GM23338 (cell line): ENCODE data around the gene TIMP3. TPM values are rescaled to one million over a fixed set of nuclear protein-coding genes. Genes with fewer than 3 reads are reported as not detected.

ENCODE experiments used
- ATAC-seq: fragments of 200-7000 bp; cut with Tn5 transposase; 3 replicates; pipeline ENCODE4 v1.9.1; 2020
- DNase-seq: peaks from one replicate; pipeline ENCODE4 v3.0.0-alpha.2; 2015; ENCODE audit warnings: low spot score
- H2AFZ ChIP-seq: fragments of 200-600 bp; sonication (generic); 2 replicates; pipeline ENCODE4 v1.8.0; 2016; ENCODE audit warnings: antibody characterized with exemption, mild to moderate bottlenecking, moderate library complexity
- H3F3A ChIP-seq: fragments of 200-600 bp; sonication (generic); replicated peaks from 2 replicates; pipeline ENCODE4 v1.8.0; 2017; ENCODE audit warnings: antibody characterized with exemption, mixed run types, low read depth
- H3K27ac ChIP-seq: fragments of 200-600 bp; sonication (generic); 2 replicates; pipeline ENCODE4 v1.6.1; 2016; ENCODE audit warnings: low read depth
- H3K27me3 ChIP-seq: fragments of 200-600 bp; sonication (generic); 2 replicates; pipeline ENCODE4 v1.8.0; 2016; ENCODE audit warnings: mild to moderate bottlenecking, mixed run types, moderate library complexity; ENCODE audit not compliant: insufficient read depth
- H3K36me3 ChIP-seq: fragments of 200-600 bp; sonication (generic); 2 replicates; pipeline ENCODE4 v1.8.0; 2016; ENCODE audit warnings: mild to moderate bottlenecking; ENCODE audit not compliant: insufficient read depth
- H3K4me1 ChIP-seq: fragments of 200-600 bp; sonication (generic); 2 replicates; pipeline ENCODE4 v1.8.0; 2016; ENCODE audit warnings: mild to moderate bottlenecking, moderate library complexity; ENCODE audit not compliant: insufficient read depth
- H3K4me2 ChIP-seq: fragments of 200-600 bp; sonication (generic); 2 replicates; pipeline ENCODE4 v1.7.1; 2017; ENCODE audit warnings: mixed run types
- H3K4me3 ChIP-seq: fragments of 200-600 bp; sonication (generic); 2 replicates; pipeline ENCODE4 v1.6.1; 2016; ENCODE audit warnings: mixed run types
- H3K79me2 ChIP-seq: fragments of 200-600 bp; sonication (generic); replicated peaks from 2 replicates; pipeline ENCODE4 v1.8.0; 2017; ENCODE audit warnings: mild to moderate bottlenecking; ENCODE audit not compliant: insufficient read depth
- H3K9me2 ChIP-seq: fragments of 200-600 bp; sonication (generic); 2 replicates; pipeline ENCODE4 v1.8.0; 2017; ENCODE audit not compliant: insufficient read depth
- H4K20me1 ChIP-seq: fragments of 200-600 bp; sonication (generic); replicated peaks from 2 replicates; pipeline ENCODE4 v1.8.0; 2017; ENCODE audit warnings: mild to moderate bottlenecking; ENCODE audit not compliant: insufficient read depth
- H3K27ac Mint-ChIP-seq: 2 replicates; pipeline ENCODE4 v1.8.0; 2020; ENCODE audit warnings: inconsistent platforms, mild to moderate bottlenecking, moderate library complexity, mixed read lengths
- H3K27me3 Mint-ChIP-seq: 3 replicates; pipeline ENCODE4 v1.8.0; 2022; ENCODE audit warnings: low read depth, mild to moderate bottlenecking, moderate library complexity, mixed read lengths, inconsistent platforms; ENCODE audit not compliant: insufficient read depth, poor library complexity
- H3K36me3 Mint-ChIP-seq: 3 replicates; pipeline ENCODE4 v1.8.0; 2021; ENCODE audit warnings: low read depth, mild to moderate bottlenecking, inconsistent platforms, moderate library complexity, mixed read lengths
- H3K4me1 Mint-ChIP-seq: 3 replicates; pipeline ENCODE4 v1.8.0; 2020; ENCODE audit warnings: mild to moderate bottlenecking, inconsistent platforms, mixed read lengths
- H3K4me3 Mint-ChIP-seq: 3 replicates; pipeline ENCODE4 v1.8.0; 2021; ENCODE audit warnings: moderate library complexity, mild to moderate bottlenecking, inconsistent platforms, mixed read lengths
- H3K9me3 Mint-ChIP-seq: 3 replicates; pipeline ENCODE4 v1.8.0; 2020; ENCODE audit warnings: moderate library complexity, mild to moderate bottlenecking, inconsistent platforms, mixed read lengths
- JUNB ChIP-seq: IDR thresholded peaks from one replicate; pipeline ENCODE4 v1.6.1; 2016; ENCODE audit warnings: antibody characterized with exemption; ENCODE audit not compliant: unreplicated experiment
- NANOG ChIP-seq: IDR thresholded peaks from 2 replicates; pipeline ENCODE4 v1.6.1; 2016; ENCODE audit warnings: antibody characterized with exemption, borderline replicate concordance
- POLR2AphosphoS5 ChIP-seq: IDR thresholded peaks from 2 replicates; pipeline ENCODE4 v1.6.1; 2016; ENCODE audit warnings: antibody characterized with exemption, low read depth
- ZNF331 ChIP-seq: fragments of 250-450 bp; sonication (Bioruptor Pico); IDR thresholded peaks from 2 replicates; pipeline ENCODE4 v1.5.0; 2020; ENCODE audit warnings: low read depth, mild to moderate bottlenecking, moderate library complexity
- polyA plus RNA-seq: library from polyadenylated mRNA; unstranded; fragments of >200 nt; fragmentation: Nextera tagmentation; extraction: Ambion mirVana; gene quantifications from 2 replicates; pipeline ENCODE4 v1.2.1, GENCODE V29; 2016
- total RNA-seq: library from RNA; depleted of rRNA; stranded (reverse); fragments of >200 nt; shearing (Covaris generic); gene quantifications from 2 replicates; pipeline ENCODE4 v1.2.3, GENCODE V29; 2014
- TF ChIP-seq, protein P1 (sequence below): IDR thresholded peaks from one replicate; pipeline ENCODE4 v1.6.1; 2018; ENCODE audit warnings: antibody characterized with exemption; ENCODE audit not compliant: unreplicated experiment
- TF ChIP-seq, protein P2 (sequence below): IDR thresholded peaks from 2 replicates; pipeline ENCODE4 v1.6.1; 2016; ENCODE audit warnings: antibody characterized with exemption
- TF ChIP-seq, protein P3 (sequence below): fragments of 250-450 bp; sonication (Bioruptor Pico); IDR thresholded peaks from 2 replicates; pipeline ENCODE4 v1.5.0; 2020; ENCODE audit warnings: mild to moderate bottlenecking, moderate library complexity

TIMP3 gene
- total and polyA plus RNA-seq, 2 experiments from 2014 or later, result 1.4 to 4.3 TPM

DNA sequence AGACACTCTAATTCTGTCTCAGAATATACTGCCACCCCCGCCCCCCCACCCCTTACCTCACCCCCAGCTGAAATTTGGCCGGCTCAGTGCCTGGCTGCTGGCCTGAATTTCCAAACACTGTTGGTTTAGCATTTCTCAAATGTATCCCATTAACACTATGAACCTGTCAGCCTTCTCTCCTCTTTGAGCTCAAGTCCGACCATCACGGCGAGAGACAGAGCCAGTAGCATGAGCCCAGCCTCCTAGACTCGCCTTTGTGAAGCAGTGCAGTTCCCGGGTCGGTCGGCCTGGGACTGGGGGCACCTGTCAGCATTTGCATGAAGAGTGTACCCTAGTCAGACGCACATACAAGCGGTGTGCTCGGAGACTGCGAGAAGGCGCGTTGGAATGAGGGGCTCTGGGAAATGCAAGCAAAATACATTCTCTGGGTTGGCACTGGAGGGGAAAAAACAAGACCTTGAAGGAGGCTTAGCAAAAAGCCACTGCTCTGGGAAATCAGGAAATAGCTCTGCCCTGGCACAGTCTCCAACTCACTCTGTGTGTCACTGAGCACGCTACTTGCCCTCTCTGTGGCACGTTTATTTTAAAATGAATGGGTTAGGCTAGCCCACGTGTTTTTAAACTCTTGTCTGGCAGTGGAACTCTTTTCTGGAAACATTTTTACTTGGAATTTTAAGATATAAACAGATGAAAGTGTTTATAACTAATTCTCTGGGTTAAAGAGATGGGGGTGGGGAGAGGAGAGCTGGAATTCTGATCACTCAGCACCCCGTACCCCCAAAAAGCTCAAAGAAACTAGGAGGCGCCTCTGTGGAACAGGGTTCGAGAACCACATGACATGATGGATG is 108.3 kb downstream of the TIMP3 start (continued):
- TF ChIP-seq, protein P1, sequence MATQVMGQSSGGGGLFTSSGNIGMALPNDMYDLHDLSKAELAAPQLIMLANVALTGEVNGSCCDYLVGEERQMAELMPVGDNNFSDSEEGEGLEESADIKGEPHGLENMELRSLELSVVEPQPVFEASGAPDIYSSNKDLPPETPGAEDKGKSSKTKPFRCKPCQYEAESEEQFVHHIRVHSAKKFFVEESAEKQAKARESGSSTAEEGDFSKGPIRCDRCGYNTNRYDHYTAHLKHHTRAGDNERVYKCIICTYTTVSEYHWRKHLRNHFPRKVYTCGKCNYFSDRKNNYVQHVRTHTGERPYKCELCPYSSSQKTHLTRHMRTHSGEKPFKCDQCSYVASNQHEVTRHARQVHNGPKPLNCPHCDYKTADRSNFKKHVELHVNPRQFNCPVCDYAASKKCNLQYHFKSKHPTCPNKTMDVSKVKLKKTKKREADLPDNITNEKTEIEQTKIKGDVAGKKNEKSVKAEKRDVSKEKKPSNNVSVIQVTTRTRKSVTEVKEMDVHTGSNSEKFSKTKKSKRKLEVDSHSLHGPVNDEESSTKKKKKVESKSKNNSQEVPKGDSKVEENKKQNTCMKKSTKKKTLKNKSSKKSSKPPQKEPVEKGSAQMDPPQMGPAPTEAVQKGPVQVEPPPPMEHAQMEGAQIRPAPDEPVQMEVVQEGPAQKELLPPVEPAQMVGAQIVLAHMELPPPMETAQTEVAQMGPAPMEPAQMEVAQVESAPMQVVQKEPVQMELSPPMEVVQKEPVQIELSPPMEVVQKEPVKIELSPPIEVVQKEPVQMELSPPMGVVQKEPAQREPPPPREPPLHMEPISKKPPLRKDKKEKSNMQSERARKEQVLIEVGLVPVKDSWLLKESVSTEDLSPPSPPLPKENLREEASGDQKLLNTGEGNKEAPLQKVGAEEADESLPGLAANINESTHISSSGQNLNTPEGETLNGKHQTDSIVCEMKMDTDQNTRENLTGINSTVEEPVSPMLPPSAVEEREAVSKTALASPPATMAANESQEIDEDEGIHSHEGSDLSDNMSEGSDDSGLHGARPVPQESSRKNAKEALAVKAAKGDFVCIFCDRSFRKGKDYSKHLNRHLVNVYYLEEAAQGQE, result no peak
- no peak for TF ChIP-seq NANOG
- TF ChIP-seq POLR2AphosphoS5, result no peak
- TF ChIP-seq JUNB, result no peak

DNA sequence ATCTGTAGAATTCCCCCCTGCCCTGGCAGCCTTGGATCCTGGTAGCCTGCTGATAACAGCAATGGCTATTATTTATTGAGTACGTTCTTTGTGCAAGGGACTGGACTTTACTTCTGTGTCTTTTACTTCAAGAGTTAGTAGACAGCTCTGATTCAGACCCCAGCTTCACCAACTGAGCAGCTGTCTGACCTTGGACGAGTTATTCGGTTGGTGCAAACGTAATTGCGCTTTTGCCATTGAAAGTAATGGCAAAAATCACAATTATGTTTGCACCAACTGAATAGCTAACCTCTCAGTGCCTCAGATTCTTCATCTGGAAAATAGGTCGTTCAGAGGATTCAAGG is 108.9 kb downstream of the TIMP3 start:
- no peak for ATAC-seq
- no peak overlapping the region for H3K27ac ChIP-seq

More for the DNA sequence above, 108.9 kb downstream of the TIMP3 start:
- DNase-seq, result no peak
- TF ChIP-seq POLR2AphosphoS5 (no peak), ZNF331 (no peak)
- TF ChIP-seq, protein P2, sequence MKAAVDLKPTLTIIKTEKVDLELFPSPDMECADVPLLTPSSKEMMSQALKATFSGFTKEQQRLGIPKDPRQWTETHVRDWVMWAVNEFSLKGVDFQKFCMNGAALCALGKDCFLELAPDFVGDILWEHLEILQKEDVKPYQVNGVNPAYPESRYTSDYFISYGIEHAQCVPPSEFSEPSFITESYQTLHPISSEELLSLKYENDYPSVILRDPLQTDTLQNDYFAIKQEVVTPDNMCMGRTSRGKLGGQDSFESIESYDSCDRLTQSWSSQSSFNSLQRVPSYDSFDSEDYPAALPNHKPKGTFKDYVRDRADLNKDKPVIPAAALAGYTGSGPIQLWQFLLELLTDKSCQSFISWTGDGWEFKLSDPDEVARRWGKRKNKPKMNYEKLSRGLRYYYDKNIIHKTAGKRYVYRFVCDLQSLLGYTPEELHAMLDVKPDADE, result no peak
- TF ChIP-seq, protein P3, sequence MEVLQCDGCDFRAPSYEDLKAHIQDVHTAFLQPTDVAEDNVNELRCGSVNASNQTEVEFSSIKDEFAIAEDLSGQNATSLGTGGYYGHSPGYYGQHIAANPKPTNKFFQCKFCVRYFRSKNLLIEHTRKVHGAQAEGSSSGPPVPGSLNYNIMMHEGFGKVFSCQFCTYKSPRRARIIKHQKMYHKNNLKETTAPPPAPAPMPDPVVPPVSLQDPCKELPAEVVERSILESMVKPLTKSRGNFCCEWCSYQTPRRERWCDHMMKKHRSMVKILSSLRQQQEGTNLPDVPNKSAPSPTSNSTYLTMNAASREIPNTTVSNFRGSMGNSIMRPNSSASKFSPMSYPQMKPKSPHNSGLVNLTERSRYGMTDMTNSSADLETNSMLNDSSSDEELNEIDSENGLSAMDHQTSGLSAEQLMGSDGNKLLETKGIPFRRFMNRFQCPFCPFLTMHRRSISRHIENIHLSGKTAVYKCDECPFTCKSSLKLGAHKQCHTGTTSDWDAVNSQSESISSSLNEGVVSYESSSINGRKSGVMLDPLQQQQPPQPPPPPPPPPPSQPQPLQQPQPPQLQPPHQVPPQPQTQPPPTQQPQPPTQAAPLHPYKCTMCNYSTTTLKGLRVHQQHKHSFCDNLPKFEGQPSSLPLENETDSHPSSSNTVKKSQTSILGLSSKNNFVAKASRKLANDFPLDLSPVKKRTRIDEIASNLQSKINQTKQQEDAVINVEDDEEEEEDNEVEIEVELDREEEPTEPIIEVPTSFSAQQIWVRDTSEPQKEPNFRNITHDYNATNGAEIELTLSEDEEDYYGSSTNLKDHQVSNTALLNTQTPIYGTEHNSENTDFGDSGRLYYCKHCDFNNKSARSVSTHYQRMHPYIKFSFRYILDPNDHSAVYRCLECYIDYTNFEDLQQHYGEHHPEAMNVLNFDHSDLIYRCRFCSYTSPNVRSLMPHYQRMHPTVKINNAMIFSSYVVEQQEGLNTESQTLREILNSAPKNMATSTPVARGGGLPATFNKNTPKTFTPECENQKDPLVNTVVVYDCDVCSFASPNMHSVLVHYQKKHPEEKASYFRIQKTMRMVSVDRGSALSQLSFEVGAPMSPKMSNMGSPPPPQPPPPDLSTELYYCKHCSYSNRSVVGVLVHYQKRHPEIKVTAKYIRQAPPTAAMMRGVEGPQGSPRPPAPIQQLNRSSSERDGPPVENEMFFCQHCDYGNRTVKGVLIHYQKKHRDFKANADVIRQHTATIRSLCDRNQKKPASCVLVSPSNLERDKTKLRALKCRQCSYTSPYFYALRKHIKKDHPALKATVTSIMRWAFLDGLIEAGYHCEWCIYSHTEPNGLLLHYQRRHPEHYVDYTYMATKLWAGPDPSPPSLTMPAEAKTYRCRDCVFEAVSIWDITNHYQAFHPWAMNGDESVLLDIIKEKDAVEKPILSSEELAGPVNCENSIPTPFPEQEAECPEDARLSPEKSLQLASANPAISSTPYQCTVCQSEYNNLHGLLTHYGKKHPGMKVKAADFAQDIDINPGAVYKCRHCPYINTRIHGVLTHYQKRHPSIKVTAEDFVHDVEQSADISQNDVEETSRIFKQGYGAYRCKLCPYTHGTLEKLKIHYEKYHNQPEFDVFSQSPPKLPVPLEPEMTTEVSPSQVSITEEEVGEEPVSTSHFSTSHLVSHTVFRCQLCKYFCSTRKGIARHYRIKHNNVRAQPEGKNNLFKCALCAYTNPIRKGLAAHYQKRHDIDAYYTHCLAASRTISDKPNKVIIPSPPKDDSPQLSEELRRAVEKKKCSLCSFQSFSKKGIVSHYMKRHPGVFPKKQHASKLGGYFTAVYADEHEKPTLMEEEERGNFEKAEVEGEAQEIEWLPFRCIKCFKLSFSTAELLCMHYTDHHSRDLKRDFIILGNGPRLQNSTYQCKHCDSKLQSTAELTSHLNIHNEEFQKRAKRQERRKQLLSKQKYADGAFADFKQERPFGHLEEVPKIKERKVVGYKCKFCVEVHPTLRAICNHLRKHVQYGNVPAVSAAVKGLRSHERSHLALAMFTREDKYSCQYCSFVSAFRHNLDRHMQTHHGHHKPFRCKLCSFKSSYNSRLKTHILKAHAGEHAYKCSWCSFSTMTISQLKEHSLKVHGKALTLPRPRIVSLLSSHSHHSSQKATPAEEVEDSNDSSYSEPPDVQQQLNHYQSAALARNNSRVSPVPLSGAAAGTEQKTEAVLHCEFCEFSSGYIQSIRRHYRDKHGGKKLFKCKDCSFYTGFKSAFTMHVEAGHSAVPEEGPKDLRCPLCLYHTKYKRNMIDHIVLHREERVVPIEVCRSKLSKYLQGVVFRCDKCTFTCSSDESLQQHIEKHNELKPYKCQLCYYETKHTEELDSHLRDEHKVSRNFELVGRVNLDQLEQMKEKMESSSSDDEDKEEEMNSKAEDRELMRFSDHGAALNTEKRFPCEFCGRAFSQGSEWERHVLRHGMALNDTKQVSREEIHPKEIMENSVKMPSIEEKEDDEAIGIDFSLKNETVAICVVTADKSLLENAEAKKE (CRISPR knock-in tag), result no peak
- H3K36me3 Mint-ChIP-seq, result peaks cover 8% of the 10 kb centered on the region
- no peaks in the 10 kb centered on the region for H3K27me3 ChIP-seq
- H3K4me2 ChIP-seq, result no peak overlapping the region
- H3K9me2 ChIP-seq, result no peaks in the 10 kb centered on the region
- no peaks in the 10 kb centered on the region for H3F3A ChIP-seq
- H3K36me3 ChIP-seq, result no peaks in the 10 kb centered on the region
- no peaks in the 10 kb centered on the region for H3K79me2 ChIP-seq
- H3K4me3 Mint-ChIP-seq, result no peak overlapping the region
- no peak overlapping the region for H3K4me3 ChIP-seq
- H2AFZ ChIP-seq, result no peak overlapping the region
- H3K4me1 Mint-ChIP-seq, result peaks cover 8% of the 10 kb centered on the region; the same call in 2 of the 3 replicates
- H3K9me3 Mint-ChIP-seq, result peaks cover 7% of the 10 kb centered on the region
- peaks cover 2% of the 10 kb centered on the region for H3K27me3 Mint-ChIP-seq
- H4K20me1 ChIP-seq, result no peaks in the 10 kb centered on the region
- H3K27ac Mint-ChIP-seq, result no peak overlapping the region; the same call in 1 of the 2 replicates
- H3K4me1 ChIP-seq, result no peaks in the 10 kb centered on the region
